Smooth muscle cell (in vitro differentiated cells): ENCODE measurements around the gene CARM1. TPM values are rescaled to one million over a fixed set of nuclear protein-coding genes. Genes with fewer than 3 reads are reported as not detected.

Experiments
- DNase-seq: peaks from one replicate; lab custom pipeline; 2025; ENCODE audit not compliant: unreplicated experiment; lab: John Stamatoyannopoulos, UW
- H2AFZ ChIP-seq: fragments of 200-600 bp; sonication (generic); 2 replicates; pipeline ENCODE4 v1.6.0; 2016; ENCODE audit warnings: antibody characterized with exemption, low read depth, mild to moderate bottlenecking
- H3F3A ChIP-seq: fragments of 200-600 bp; sonication (generic); 2 replicates; pipeline ENCODE4 v1.6.0; 2017; ENCODE audit warnings: antibody characterized with exemption, low read depth
- H3K27ac ChIP-seq: fragments of 200-600 bp; sonication (generic); 2 replicates; pipeline ENCODE4 v1.5.1; 2016; ENCODE audit warnings: low read depth, mild to moderate bottlenecking
- H3K27me3 ChIP-seq: fragments of 200-600 bp; sonication (generic); 2 replicates; pipeline ENCODE4 v1.6.1; 2016; ENCODE audit warnings: low read depth, mild to moderate bottlenecking
- H3K36me3 ChIP-seq: fragments of 200-600 bp; sonication (generic); 2 replicates; pipeline ENCODE4 v1.5.1; 2016; ENCODE audit warnings: low read depth
- H3K4me1 ChIP-seq: fragments of 200-600 bp; sonication (generic); 2 replicates; pipeline ENCODE4 v1.5.1; 2016; ENCODE audit warnings: low read depth
- H3K4me2 ChIP-seq: fragments of 200-600 bp; sonication (generic); 2 replicates; pipeline ENCODE4 v1.6.0; 2016; ENCODE audit warnings: mild to moderate bottlenecking
- H3K4me3 ChIP-seq: fragments of 200-600 bp; sonication (generic); 2 replicates; pipeline ENCODE4 v1.5.1; 2016; ENCODE audit warnings: mild to moderate bottlenecking
- H3K79me2 ChIP-seq: fragments of 200-600 bp; sonication (generic); 2 replicates; pipeline ENCODE4 v1.6.0; 2016; ENCODE audit warnings: low read depth, mild to moderate bottlenecking
- H3K9ac ChIP-seq: fragments of 200-600 bp; sonication (generic); 2 replicates; pipeline ENCODE4 v1.6.0; 2016; ENCODE audit warnings: low read depth
- H3K9me3 ChIP-seq: fragments of 200-600 bp; sonication (generic); replicated peaks from 2 replicates; pipeline ENCODE4 v1.5.1; 2016; ENCODE audit warnings: low read depth
- H4K20me1 ChIP-seq: fragments of 200-600 bp; sonication (generic); 2 replicates; pipeline ENCODE4 v1.6.0; 2016; ENCODE audit warnings: low read depth
- CTCF ChIP-seq: fragments of 200-600 bp; sonication (generic); IDR thresholded peaks from 2 replicates; pipeline ENCODE4 v1.5.1; 2017; ENCODE audit warnings: borderline replicate concordance, mild to moderate bottlenecking, antibody characterized with exemption; ENCODE audit not compliant: insufficient read depth, poor library complexity, severe bottlenecking
- WGBS: methylation state at CpG from one replicate; pipeline ENCODE4 v1.1.7; 2016; ENCODE audit warnings: low lambda C conversion rate; 5-methylcytosine and 5-hydroxymethylcytosine counted together
- polyA plus RNA-seq: library from polyadenylated mRNA; unstranded; fragments of >200 nt; fragmentation: Nextera tagmentation; extraction: Ambion mirVana; gene quantifications from 2 replicates; pipeline ENCODE4 v1.2.1, GENCODE V29; 2016
- total RNA-seq: library from RNA; depleted of rRNA; stranded (reverse); fragments of >200 nt; gene quantifications from 2 replicates; pipeline ENCODE4 v1.2.3, GENCODE V29; 2014

CARM1 gene
- total and polyA plus RNA-seq, 2 experiments from 2014 or later: 22.7 to 39.3 TPM

GRCh38 chr19:10846500-10847202 is 24.7 kb upstream of the CARM1 start:
- H3K9ac ChIP-seq: no peak overlapping the region
- no peaks in the 10 kb centered on the region for H3F3A ChIP-seq
- TF ChIP-seq CTCF: no peak
- no peak overlapping the region for H3K27ac ChIP-seq
- no peaks in the 10 kb centered on the region for H3K36me3 ChIP-seq
- 90% methylated on average over 2 of the region's 2 CpGs for WGBS
- no peak overlapping the region for H3K4me2 ChIP-seq
- H2AFZ ChIP-seq: no peak overlapping the region
- DNase-seq: no peak
- no peaks in the 10 kb centered on the region for H4K20me1 ChIP-seq
- no peaks in the 10 kb centered on the region for H3K9me3 ChIP-seq
- H3K79me2 ChIP-seq: no peaks in the 10 kb centered on the region
- no peak overlapping the region for H3K4me3 ChIP-seq
- no peaks in the 10 kb centered on the region for H3K27me3 ChIP-seq
- H3K4me1 ChIP-seq: no peaks in the 10 kb centered on the region

- Histone ChIP-seq H3K27ac (no peak within 1 kb of the TSS), H3K27me3 (no peaks in the 10 kb centered on the region), H3K4me3 (no peak within 1 kb of the TSS), H3K9me3 (no peaks in the 10 kb centered on the region), H3K4me2 (no peak within 1 kb of the TSS), H3K9ac (no peak within 1 kb of the TSS), H3K36me3 (no peaks in the 10 kb centered on the region), H2AFZ (no peak within 1 kb of the TSS), H3K79me2 (no peaks in the 10 kb centered on the region), H3F3A (no peaks in the 10 kb centered on the region), H3K4me1 (no peaks in the 10 kb centered on the region), H4K20me1 (no peaks in the 10 kb centered on the region)
- no peak for TF ChIP-seq CTCF
- DNase-seq: no peak
- 79% methylated on average over 14 of the region's 14 CpGs for WGBS
These were observed 23.0 kb upstream of the CARM1 start, which contains the start of gene C19orf38 for GRCh38 chr19:10848230-10848856. Gene C19orf38, plus strand, starts transcription at chr19:10848415. Its CDS starts 94 bp downstream, at chr19:10848509.

GRCh38 chr19:10850631-10851030 is 20.7 kb upstream of the CARM1 start:
- no peak for DNase-seq
- Histone ChIP-seq H3F3A (no peaks in the 10 kb centered on the region), H3K27me3 (no peaks in the 10 kb centered on the region), H3K27ac (no peak overlapping the region), H3K9me3 (no peaks in the 10 kb centered on the region), H3K36me3 (no peaks in the 10 kb centered on the region), H3K9ac (no peak overlapping the region), H3K4me2 (no peak overlapping the region), H3K4me3 (no peak overlapping the region), H2AFZ (no peak overlapping the region), H3K79me2 (no peaks in the 10 kb centered on the region), H3K4me1 (no peaks in the 10 kb centered on the region), H4K20me1 (no peaks in the 10 kb centered on the region)
- no peak for TF ChIP-seq CTCF
- WGBS: 89% methylated on average over 5 of the region's 5 CpGs
